GM19043 (cell line): ENCODE measurements around the gene ADAM15.

Source experiments
- ATAC-seq: cut with Tn5 transposase; IDR thresholded peaks from one replicate; pipeline ENCODE4 v1.9.1; 2021; ENCODE audit warnings: low read depth; ENCODE audit not compliant: unreplicated experiment

ADAM15 gene

GRCh38 chr1:155011437-155012025 is 39.6 kb upstream of the ADAM15 start:
- ATAC-seq: no peak

GRCh38 chr1:155012026-155012546 is 39.0 kb upstream of the ADAM15 start:
- no peak for ATAC-seq

GRCh38 chr1:155012776-155013602 is 38.1 kb upstream of the ADAM15 start:
- ATAC-seq: no peak

GRCh38 chr1:155013632-155014031 is 37.5 kb upstream of the ADAM15 start:
- no peak for ATAC-seq

- no peak for ATAC-seq
Observed at GRCh38 chr1:155014709-155015508, 36.2 kb upstream of the ADAM15 start.

GRCh38 chr1:155015527-155016230 is 35.4 kb upstream of the ADAM15 start:
- ATAC-seq: no peak

- ATAC-seq: no peak
Observed at GRCh38 chr1:155016231-155016831, 34.8 kb upstream of the ADAM15 start.

GRCh38 chr1:155017041-155017945 is 33.8 kb upstream of the ADAM15 start:
- ATAC-seq: no peak

- ATAC-seq: no peak
Observed at GRCh38 chr1:155017946-155018316, 33.2 kb upstream of the ADAM15 start.

GRCh38 chr1:155018617-155019348 is 32.3 kb upstream of the ADAM15 start:
- no peak for ATAC-seq

- no peak for ATAC-seq
Observed at GRCh38 chr1:155019377-155020245, 31.5 kb upstream of the ADAM15 start.

GRCh38 chr1:155022136-155022926 is 28.8 kb upstream of the ADAM15 start:
- ATAC-seq: no peak

GRCh38 chr1:155022927-155023236 is 28.2 kb upstream of the ADAM15 start:
- no peak for ATAC-seq

GRCh38 chr1:155023627-155024026 is 27.5 kb upstream of the ADAM15 start:
- ATAC-seq: no peak

- no peak for ATAC-seq
Observed at GRCh38 chr1:155024315-155024714, 26.8 kb upstream of the ADAM15 start.

GRCh38 chr1:155026154-155026553 is 25.0 kb upstream of the ADAM15 start:
- no peak for ATAC-seq

GRCh38 chr1:155026588-155026987 is 24.5 kb upstream of the ADAM15 start:
- ATAC-seq: no peak
